ENCODE measurements around the gene EIPR1. TPM values are rescaled to one million over a fixed set of nuclear protein-coding genes. Genes with fewer than 3 reads are reported as not detected.

EIPR1 gene
- total and polyA plus RNA-seq, 4 donors = 12.0 to 26.8 (median 23.4) TPM

- TF ChIP-seq CTCF (IDR thresholded peaks at IDR 0.05; ENCODE audit: control extremely low read depth, extremely low read depth) = no peak
- no peak overlapping the region for H3K9ac ChIP-seq (ENCODE audit: insufficient read depth in 1 of 2, low read length in 2 of 2)
- no peaks in the 10 kb centered on the region for H3K4me1 ChIP-seq (ENCODE audit: control insufficient read depth in 5 of 5, insufficient read depth in 5 of 5, low read length in 5 of 5)
- 92 to 94% methylated on average over 11 of the region's 11 CpGs for WGBS, 2 donors
- no peaks in the 10 kb centered on the region for H3K9me3 ChIP-seq (ENCODE audit: control insufficient read depth in 4 of 4, insufficient read depth in 3 of 4, low read length in 3 of 4)
- peaks cover 0 to 38% (median 23%) of the 10 kb centered on the region in 4 donors for H3K36me3 ChIP-seq (ENCODE audit: control insufficient read depth in 4 of 4, insufficient read depth in 4 of 4, low read length in 4 of 4)
- H3K27ac ChIP-seq (ENCODE audit: low read depth in 1 of 2, low read length in 1 of 2) = no peak overlapping the region
- H3K4me3 ChIP-seq = no peak overlapping the region
- no peaks in the 10 kb centered on the region for H3K27me3 ChIP-seq (ENCODE audit: control insufficient read depth in 3 of 3, insufficient read depth in 3 of 3, low read length in 2 of 3)
- DNase-seq = no peak
- ATAC-seq (ENCODE audit: insufficient read depth, low FRiP score) = no peak
These were observed 41.3 kb upstream of the EIPR1 start for GRCh38 chr2:3418766-3419404.

- H3K27ac ChIP-seq (ENCODE audit: low read depth in 1 of 2, low read length in 1 of 2) = no peak overlapping the region
- 91 to 95% methylated on average over 25 of the region's 25 CpGs for whole genome bisulfite sequencing, 2 donors
- H3K27me3 ChIP-seq (ENCODE audit: control insufficient read depth in 3 of 3, insufficient read depth in 3 of 3, low read length in 2 of 3) = no peaks in the 10 kb centered on the region
- no peaks in the 10 kb centered on the region for H3K9me3 ChIP-seq (ENCODE audit: control insufficient read depth in 4 of 4, insufficient read depth in 3 of 4, low read length in 3 of 4)
- DNase-seq (no peak), ATAC-seq (ENCODE audit: insufficient read depth, low FRiP score) (no peak)
- H3K4me1 ChIP-seq (ENCODE audit: control insufficient read depth in 5 of 5, insufficient read depth in 5 of 5, low read length in 5 of 5) = peaks cover 0 to 1% (median 0%) of the 10 kb centered on the region in 5 donors
- no peak overlapping the region for H3K9ac ChIP-seq (ENCODE audit: insufficient read depth in 1 of 2, low read length in 2 of 2)
- no peak for TF ChIP-seq CTCF (IDR thresholded peaks at IDR 0.05; ENCODE audit: control extremely low read depth, extremely low read depth)
- no peak overlapping the region for H3K4me3 ChIP-seq
- H3K36me3 ChIP-seq (ENCODE audit: control insufficient read depth in 4 of 4, insufficient read depth in 4 of 4, low read length in 4 of 4) = peaks cover 0 to 17% (median 7%) of the 10 kb centered on the region in 4 donors
These were observed 36.7 kb upstream of the EIPR1 start for GRCh38 chr2:3414133-3414860.

- WGBS, 2 donors = 91 to 95% methylated on average over 4 of the region's 4 CpGs
- ATAC-seq (ENCODE audit: insufficient read depth, low FRiP score) (no peak), DNase-seq (no peak)
- Histone ChIP-seq H3K36me3 (ENCODE audit: control insufficient read depth in 4 of 4, insufficient read depth in 4 of 4, low read length in 4 of 4) (peaks cover 0 to 17% (median 7%) of the 10 kb centered on the region in 4 donors), H3K27ac (ENCODE audit: low read depth in 1 of 2, low read length in 1 of 2) (no peak overlapping the region), H3K27me3 (ENCODE audit: control insufficient read depth in 3 of 3, insufficient read depth in 3 of 3, low read length in 2 of 3) (no peaks in the 10 kb centered on the region), H3K9me3 (ENCODE audit: control insufficient read depth in 4 of 4, insufficient read depth in 3 of 4, low read length in 3 of 4) (no peaks in the 10 kb centered on the region), H3K9ac (ENCODE audit: insufficient read depth in 1 of 2, low read length in 2 of 2) (no peak overlapping the region), H3K4me3 (no peak overlapping the region), H3K4me1 (ENCODE audit: control insufficient read depth in 5 of 5, insufficient read depth in 5 of 5, low read length in 5 of 5) (peaks cover 0 to 1% (median 0%) of the 10 kb centered on the region in 5 donors)
- no peak for TF ChIP-seq CTCF (IDR thresholded peaks at IDR 0.05; ENCODE audit: control extremely low read depth, extremely low read depth)
These were observed 36.1 kb upstream of the EIPR1 start for GRCh38 chr2:3413697-3414096.
